A549 (cell line): Measurements from ENCODE around the gene FBP2. TPM values are rescaled to one million over a fixed set of nuclear protein-coding genes. Genes with fewer than 3 reads are reported as not detected.
A peak's percentile ranks its signal among the peaks of the same experiment; 100 is the strongest.
"Not testable (repeated sequence)": the region's sequence is repeated elsewhere in the genome, so short reads cannot be mapped to it uniquely, and the experiment has no call there.

Source experiments
- ATAC-seq, 2 experiments: fragments of 200-7000 bp in 1 of 2; fragments of >200 bp in 1 of 2; cut with Nextera tagmentation in 1 of 2; cut with Tn5 transposase in 1 of 2; 3 replicates each; pipeline versions ENCODE4 v1.8.0 to v1.9.1; 2018 to 2020; ENCODE audit warnings: mild to moderate bottlenecking in 1 of 2, moderate library complexity in 1 of 2
- CTCF ChIA-PET: fragments of 300-600 bp; sonication (Branson Sonifier 250); formaldehyde crosslinking; extraction: SDS; loops from one replicate; lab custom pipeline; 2021; ENCODE audit warnings: antibody characterized with exemption, inconsistent platforms; lab: Yijun Ruan, JAX
- POLR2A ChIA-PET: fragments of 350-600 bp; formaldehyde crosslinking; extraction: SDS; loops from one replicate; lab custom pipeline; 2021; ENCODE audit warnings: antibody characterized with exemption, inconsistent platforms; lab: Yijun Ruan, JAX
- DNase-seq, 2 experiments: peaks; one replicate each; pipeline versions ENCODE4 v3.0.0 to v3.0.0-alpha.2; 2011 to 2016; ENCODE audit warnings: low read depth in 1 of 2, low spot score in 1 of 2
- FAIRE-seq: peaks from 2 replicates; lab custom pipeline; 2011; peaks lifted over from hg19 to GRCh38; lab: Jason Lieb, UNC
- H3K27ac ChIP-seq, 2 experiments: fragments of >200 bp; sonication (Bioruptor Twin); formaldehyde crosslinking; 3 replicates each; pipeline ENCODE4 v1.5.1; 2016 to 2017
- H3K4me1 ChIP-seq: fragments of >200 bp; sonication (Bioruptor Twin); formaldehyde crosslinking; 3 replicates; pipeline ENCODE4 v1.6.1; 2016
- H3K4me2 ChIP-seq: fragments of >200 bp; sonication (Bioruptor Twin); formaldehyde crosslinking; 3 replicates; pipeline ENCODE4 v1.6.1; 2016
- H3K4me3 ChIP-seq: fragments of >200 bp; sonication (Bioruptor Twin); formaldehyde crosslinking; 3 replicates; pipeline ENCODE4 v1.5.1; 2016
- H3K9me3 ChIP-seq: fragments of >200 bp; sonication (Bioruptor Twin); formaldehyde crosslinking; 3 replicates; pipeline ENCODE4 v1.6.1; 2016
- ATOH8 ChIP-seq: fragments of 250-450 bp; sonication (Bioruptor Pico); IDR thresholded peaks from 2 replicates; pipeline ENCODE4 v1.5.0; 2020; ENCODE audit warnings: low read depth, mild to moderate bottlenecking, moderate library complexity
- CBX8 ChIP-seq: fragments of 200-600 bp; sonication (generic); IDR thresholded peaks from 2 replicates; pipeline ENCODE4 v1.6.1; 2016
- E2F6 ChIP-seq: IDR thresholded peaks from 2 replicates; pipeline ENCODE4 v1.6.1; 2012; ENCODE audit warnings: low read depth, borderline replicate concordance
- EHF ChIP-seq: fragments of 250-450 bp; sonication (Bioruptor Pico); IDR thresholded peaks from 2 replicates; pipeline ENCODE4 v1.5.0; 2020; ENCODE audit warnings: mild to moderate bottlenecking
- ELK1 ChIP-seq: fragments of 150-350 bp; IDR thresholded peaks from 2 replicates; pipeline ENCODE4 v1.6.1; 2014; ENCODE audit warnings: low read depth, mild to moderate bottlenecking, low read length
- ESRRA ChIP-seq: fragments of 150-350 bp; IDR thresholded peaks from 2 replicates; pipeline ENCODE4 v1.6.1; 2014; ENCODE audit warnings: mild to moderate bottlenecking, low read length, borderline replicate concordance
- FOXS1 ChIP-seq: fragments of 250-450 bp; sonication (Bioruptor Pico); IDR thresholded peaks from 2 replicates; pipeline ENCODE4 v1.5.0; 2020; ENCODE audit warnings: mild to moderate bottlenecking, moderate library complexity
- GATA3 ChIP-seq: IDR thresholded peaks from 2 replicates; pipeline ENCODE4 v1.6.1; 2012; ENCODE audit warnings: borderline replicate concordance
- HEYL ChIP-seq: fragments of 250-450 bp; sonication (Bioruptor Pico); IDR thresholded peaks from 2 replicates; pipeline ENCODE4 v1.8.0; 2021; ENCODE audit warnings: mild to moderate bottlenecking, moderate library complexity
- HOXA7 ChIP-seq: fragments of 250-450 bp; sonication (Bioruptor Pico); IDR thresholded peaks from 2 replicates; pipeline ENCODE4 v1.5.0; 2020; ENCODE audit warnings: mild to moderate bottlenecking, moderate library complexity
- KDM1A ChIP-seq: fragments of 200-600 bp; sonication (generic); IDR thresholded peaks from 2 replicates; pipeline ENCODE4 v1.6.1; 2016; ENCODE audit warnings: low read depth, mild to moderate bottlenecking
- NFE2L2 ChIP-seq: fragments of 150-350 bp; conservative IDR thresholded peaks from 2 replicates; pipeline ENCODE4 v1.6.1; 2014; ENCODE audit warnings: low read length
- NR3C1 ChIP-seq: fragments of >200 bp; sonication (Bioruptor Twin); formaldehyde crosslinking; IDR thresholded peaks from 3 replicates; pipeline ENCODE4 v1.6.1; 2017
- POLR2A ChIP-seq: IDR thresholded peaks from 2 replicates; pipeline ENCODE4 v1.6.1; 2012; ENCODE audit warnings: mild to moderate bottlenecking, low read length
- POLR2AphosphoS2 ChIP-seq: conservative IDR thresholded peaks from 2 replicates; pipeline ENCODE4 v1.6.1; 2012; ENCODE audit warnings: low read length, improper control_type of control experiment, inconsistent platforms
- RAD21 ChIP-seq, 2 experiments: fragments of >200 bp in 1 of 2; sonication (Bioruptor Twin) in 1 of 2; formaldehyde crosslinking in 1 of 2; IDR thresholded peaks in 1 of 2; conservative IDR thresholded peaks in 1 of 2; 2 replicates in 1 of 2; 3 replicates in 1 of 2; pipeline ENCODE4 v1.6.1; 2012 to 2018; ENCODE audit warnings: inconsistent platforms in 1 of 2
- USF2 ChIP-seq: fragments of 450-650 bp; IDR thresholded peaks from 2 replicates; pipeline ENCODE4 v1.6.1; 2014; ENCODE audit warnings: antibody characterized with exemption
- ZSCAN20 ChIP-seq: fragments of 250-450 bp; sonication (Bioruptor Pico); IDR thresholded peaks from 2 replicates; pipeline ENCODE4 v1.8.0; 2022; ENCODE audit warnings: mild to moderate bottlenecking, moderate library complexity
- WGBS: methylation state at CpG from one replicate; pipeline ENCODE4 v1.1.6; 2017; ENCODE audit errors: missing lambda C conversion rate; 5-methylcytosine and 5-hydroxymethylcytosine counted together
- polyA plus RNA-seq, 4 experiments: library from polyadenylated mRNA; depleted of rRNA in 3 of 4; stranded (reverse); fragments of >200 nt; fragmentation: RNase III in 1 of 4; extraction: RNeasy Plus Mini Kit Qiagen cat#74134 plus additional on column Dnase treatment in 1 of 4; gene quantifications; 2 replicates in 3 of 4; 3 replicates in 1 of 4; pipeline ENCODE4 v1.2.3, GENCODE V29; 2011 to 2017

The FBP2 gene
- polyA plus RNA-seq, 2 of the 4 experiments (the other 2 are of a cell fraction), result not detected

- TF ChIP-seq HEYL (CRISPR knock-in tag) (no peak), E2F6 (no peak), RAD21 (conservative IDR thresholded peaks at IDR 0.05 in 1 of 2, IDR thresholded peaks at IDR 0.05 in 1 of 2) (no peak), HOXA7 (CRISPR knock-in tag) (no peak), GATA3 (no peak), USF2 (no peak)
- POLR2A ChIA-PET, result interaction anchor here (0.6 to 1.2 kb wide), 5 partner anchors 21 to 577 kb away, joined by 3 to 4 read pairs (median 4); no protein-coding TSS in a partner anchor
- FAIRE-seq (no peak), DNase-seq (no peak), ATAC-seq (peak; percentile 54 to 72)
- WGBS, result 40% methylated on average over 1 of the region's 16 CpGs
- Histone ChIP-seq H3K27ac (peak overlapping the region; percentile 80 to 87; a peak in 5 of 6 replicates), H3K9me3 (no peaks in the 10 kb centered on the region), H3K4me3 (peak overlapping the region; percentile 63), H3K4me2 (peak overlapping the region; percentile 90), H3K4me1 (peaks cover 8% of the 10 kb centered on the region; the same call in 1 of the 3 replicates)
- CTCF ChIA-PET, result interaction anchor here (0.7 to 2.6 kb wide), 30 partner anchors 8 to 1664 kb away, joined by 3 to 29 read pairs (median 4); no protein-coding TSS in a partner anchor
Observed at GRCh38 chr9:94554078-94554438, 39.6 kb downstream of the FBP2 start.

- ATAC-seq, result peak; percentile 30 to 42; a peak in 4 of 6 replicates
- no peak for FAIRE-seq
- peak in 1 of 2 experiments; percentile 41 for DNase-seq
Observed at GRCh38 chr9:94553029-94553938, 40.3 kb downstream of the FBP2 start.

GRCh38 chr9:94545940-94546339 is 47.7 kb downstream of the FBP2 start:
- no peaks in the 10 kb centered on the region for H3K4me1 ChIP-seq
- WGBS, result 93% methylated on average over 1 of the region's 1 CpG
- H3K4me2 ChIP-seq, result no peak overlapping the region
- H3K27ac ChIP-seq, result no peak overlapping the region
- DNase-seq, result no peak
- POLR2A ChIA-PET, result no interaction called here
- H3K9me3 ChIP-seq, result no peaks in the 10 kb centered on the region
- FAIRE-seq, result no peak
- ATAC-seq, result no peak
- H3K4me3 ChIP-seq, result no peak overlapping the region
- no peak for TF ChIP-seq ESRRA
- no peak for TF ChIP-seq CBX8
- TF ChIP-seq POLR2A, result no peak
- no peak for TF ChIP-seq USF2
- TF ChIP-seq KDM1A, result no peak
- TF ChIP-seq NR3C1, result no peak
- no peak for TF ChIP-seq ELK1
- TF ChIP-seq ATOH8 (CRISPR knock-in tag), result no peak
- TF ChIP-seq EHF (CRISPR knock-in tag), result no peak
- TF ChIP-seq ZSCAN20 (CRISPR knock-in tag), result no peak
- no peak for TF ChIP-seq GATA3
- no peak for TF ChIP-seq POLR2AphosphoS2
- CTCF ChIA-PET, result interaction anchor here (1.2 to 2.0 kb wide), 2 partner anchors 9 to 586 kb away, joined by 3 to 7 read pairs; partner anchors contain the start of gene PCAT7

More at GRCh38 chr9:94553029-94553938, 40.3 kb downstream of the FBP2 start:
- Histone ChIP-seq H3K27ac (peak overlapping the region in 1 of 2 experiments; percentile 87; a peak in 3 of 6 replicates), H3K4me2 (peak overlapping the region; percentile 90), H3K9me3 (no peaks in the 10 kb centered on the region), H3K4me3 (peak overlapping the region; percentile 63), H3K4me1 (peaks cover 8% of the 10 kb centered on the region; the same call in 1 of the 3 replicates)
- no peak for TF ChIP-seq NFE2L2
- no peak for TF ChIP-seq FOXS1 (CRISPR knock-in tag)
- POLR2A ChIA-PET, result interaction anchor here (1.1 to 1.2 kb wide), 2 partner anchors 20 to 50 kb away, joined by 3 to 4 read pairs; no protein-coding TSS in a partner anchor
- CTCF ChIA-PET, result interaction anchor here (0.5 to 2.6 kb wide), 17 partner anchors 11 to 1665 kb away, joined by 3 to 29 read pairs (median 3); no protein-coding TSS in a partner anchor
- 83% methylated on average over 25 of the region's 29 CpGs for WGBS

- H3K4me2 ChIP-seq, ATAC-seq, H3K27ac ChIP-seq, H3K4me1 ChIP-seq, POLR2A ChIA-PET, CTCF ChIA-PET, H3K9me3 ChIP-seq, DNase-seq, FAIRE-seq, H3K4me3 ChIP-seq: not testable (repeated sequence)
- 85% methylated on average over 5 of the region's 5 CpGs for WGBS
Observed at GRCh38 chr9:94544335-94544734, 49.3 kb downstream of the FBP2 start.
